Glutamatergic neuron (in vitro differentiated cells): ENCODE data around the gene BEST1. TPM values are rescaled to one million over a fixed set of nuclear protein-coding genes. Genes with fewer than 3 reads are reported as not detected.

Experiments used
- DNase-seq: peaks from one replicate; pipeline ENCODE4 v3.0.0; 2022
- H3K27ac Mint-ChIP-seq: one replicate; pipeline ENCODE4 v1.8.0; 2020; ENCODE audit warnings: mild to moderate bottlenecking, mixed read lengths, inconsistent platforms; ENCODE audit not compliant: unreplicated experiment
- H3K27me3 Mint-ChIP-seq: one replicate; pipeline ENCODE4 v1.8.0; 2020; ENCODE audit warnings: mild to moderate bottlenecking, moderate library complexity, mixed read lengths, inconsistent platforms; ENCODE audit not compliant: unreplicated experiment
- H3K36me3 Mint-ChIP-seq: one replicate; pipeline ENCODE4 v1.8.0; 2020; ENCODE audit warnings: mild to moderate bottlenecking, mixed read lengths, inconsistent platforms; ENCODE audit not compliant: unreplicated experiment
- H3K4me1 Mint-ChIP-seq: one replicate; pipeline ENCODE4 v1.8.0; 2020; ENCODE audit warnings: mild to moderate bottlenecking, low read depth, mixed read lengths, inconsistent platforms; ENCODE audit not compliant: unreplicated experiment
- H3K4me3 Mint-ChIP-seq: one replicate; pipeline ENCODE4 v1.8.0; 2020; ENCODE audit warnings: mild to moderate bottlenecking, mixed read lengths, inconsistent platforms; ENCODE audit not compliant: unreplicated experiment
- H3K9me3 Mint-ChIP-seq: one replicate; pipeline ENCODE4 v1.8.0; 2020; ENCODE audit warnings: mild to moderate bottlenecking, moderate library complexity, mixed read lengths, inconsistent platforms; ENCODE audit not compliant: unreplicated experiment
- total RNA-seq: library from RNA; stranded (reverse); fragmentation: NEBNext Ultra II Directional; extraction: Animal tissue kit (Norgen Biotek cat#: 25700); gene quantifications from one replicate; pipeline ENCODE4 v1.2.1, GENCODE V29; 2021; ENCODE audit not compliant: unreplicated experiment
- TF ChIP-seq, protein P1 (sequence below): fragments of 200-600 bp; sonication (generic); IDR thresholded peaks from one replicate; pipeline ENCODE4 v1.5.0; 2021; ENCODE audit not compliant: partially characterized antibody, unreplicated experiment

The BEST1 gene
- total RNA-seq, 1 donor from 2014 or later = 4.6 TPM

DNA sequence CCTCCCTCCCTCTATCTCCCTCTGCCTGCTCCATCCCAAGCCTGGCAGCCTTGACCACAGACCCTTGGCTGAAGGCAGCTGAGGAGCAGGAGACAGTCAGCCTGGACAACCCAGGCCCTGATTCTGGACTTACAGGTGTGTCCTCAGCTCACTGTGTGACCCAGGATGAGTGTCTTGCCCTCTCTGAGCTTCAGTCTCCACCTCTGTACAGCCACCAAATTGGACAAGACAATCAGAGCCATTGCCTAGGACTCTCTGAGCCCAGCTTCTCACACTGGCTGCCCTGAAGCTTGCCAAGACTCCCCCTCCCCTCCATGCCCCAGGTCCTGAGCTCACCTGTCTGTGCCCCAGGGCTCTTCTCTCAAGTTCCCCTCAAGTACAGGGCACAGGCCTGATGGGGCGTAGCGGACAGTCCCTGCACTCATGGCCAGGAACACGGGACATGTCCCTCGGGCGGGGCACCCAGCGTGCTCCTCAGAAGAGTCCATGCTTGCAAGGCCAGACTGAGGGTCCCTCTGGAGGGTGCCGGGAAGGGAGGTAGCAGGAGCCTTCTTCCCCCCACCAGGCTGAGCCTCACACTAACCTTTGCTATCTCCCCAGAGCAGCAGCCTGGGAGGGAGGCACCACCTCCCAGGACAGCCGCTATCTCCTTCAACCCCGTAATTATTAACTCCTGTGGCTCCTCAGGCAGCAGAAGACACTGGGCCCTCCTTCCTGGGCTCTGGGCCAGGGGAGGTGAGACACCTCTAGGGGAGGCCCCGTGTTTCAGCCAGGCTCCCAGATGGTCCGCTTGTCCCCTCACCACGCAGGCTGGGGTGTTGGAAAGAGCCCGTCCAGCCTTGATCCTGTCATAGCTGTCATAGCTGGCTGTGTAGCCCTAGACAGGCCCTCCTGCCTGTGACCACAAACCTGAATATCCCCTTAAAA is 30.2 kb upstream of the BEST1 start:
- peaks cover 7% of the 10 kb centered on the region for H3K9me3 Mint-ChIP-seq
- no peaks in the 10 kb centered on the region for H3K4me1 Mint-ChIP-seq
- TF ChIP-seq, protein P1, sequence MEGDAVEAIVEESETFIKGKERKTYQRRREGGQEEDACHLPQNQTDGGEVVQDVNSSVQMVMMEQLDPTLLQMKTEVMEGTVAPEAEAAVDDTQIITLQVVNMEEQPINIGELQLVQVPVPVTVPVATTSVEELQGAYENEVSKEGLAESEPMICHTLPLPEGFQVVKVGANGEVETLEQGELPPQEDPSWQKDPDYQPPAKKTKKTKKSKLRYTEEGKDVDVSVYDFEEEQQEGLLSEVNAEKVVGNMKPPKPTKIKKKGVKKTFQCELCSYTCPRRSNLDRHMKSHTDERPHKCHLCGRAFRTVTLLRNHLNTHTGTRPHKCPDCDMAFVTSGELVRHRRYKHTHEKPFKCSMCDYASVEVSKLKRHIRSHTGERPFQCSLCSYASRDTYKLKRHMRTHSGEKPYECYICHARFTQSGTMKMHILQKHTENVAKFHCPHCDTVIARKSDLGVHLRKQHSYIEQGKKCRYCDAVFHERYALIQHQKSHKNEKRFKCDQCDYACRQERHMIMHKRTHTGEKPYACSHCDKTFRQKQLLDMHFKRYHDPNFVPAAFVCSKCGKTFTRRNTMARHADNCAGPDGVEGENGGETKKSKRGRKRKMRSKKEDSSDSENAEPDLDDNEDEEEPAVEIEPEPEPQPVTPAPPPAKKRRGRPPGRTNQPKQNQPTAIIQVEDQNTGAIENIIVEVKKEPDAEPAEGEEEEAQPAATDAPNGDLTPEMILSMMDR = no peak
- H3K36me3 Mint-ChIP-seq = no peaks in the 10 kb centered on the region
- no peak overlapping the region for H3K27ac Mint-ChIP-seq
- H3K27me3 Mint-ChIP-seq = peaks cover 13% of the 10 kb centered on the region
- DNase-seq = peak; percentile 13
- no peak overlapping the region for H3K4me3 Mint-ChIP-seq

DNA sequence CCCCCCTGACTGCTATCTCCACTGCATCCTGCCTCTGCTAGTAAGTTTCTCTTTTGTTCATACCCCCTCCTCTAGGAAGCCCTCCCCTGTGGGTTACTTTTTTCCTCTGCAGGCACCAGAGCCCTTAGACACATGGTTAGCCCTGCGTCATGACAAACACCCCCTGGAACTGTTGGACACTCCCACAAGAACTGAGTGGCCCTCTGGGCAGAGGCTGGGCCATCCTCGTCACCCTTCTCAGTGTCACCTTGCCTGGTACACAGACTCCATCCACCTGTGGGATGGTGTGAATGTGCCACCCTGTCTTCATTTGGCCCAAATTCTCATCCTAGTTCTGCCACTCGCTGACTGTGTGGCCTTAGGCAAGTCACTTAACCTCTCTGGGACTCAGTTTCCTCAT is 28.7 kb upstream of the BEST1 start:
- Mint-ChIP-seq H3K4me1 (no peaks in the 10 kb centered on the region), H3K9me3 (peaks cover 10% of the 10 kb centered on the region), H3K27me3 (peaks cover 6% of the 10 kb centered on the region), H3K36me3 (no peaks in the 10 kb centered on the region), H3K27ac (no peak overlapping the region), H3K4me3 (no peak overlapping the region)
- TF ChIP-seq, protein P1 = no peak
- no peak for DNase-seq

DNA sequence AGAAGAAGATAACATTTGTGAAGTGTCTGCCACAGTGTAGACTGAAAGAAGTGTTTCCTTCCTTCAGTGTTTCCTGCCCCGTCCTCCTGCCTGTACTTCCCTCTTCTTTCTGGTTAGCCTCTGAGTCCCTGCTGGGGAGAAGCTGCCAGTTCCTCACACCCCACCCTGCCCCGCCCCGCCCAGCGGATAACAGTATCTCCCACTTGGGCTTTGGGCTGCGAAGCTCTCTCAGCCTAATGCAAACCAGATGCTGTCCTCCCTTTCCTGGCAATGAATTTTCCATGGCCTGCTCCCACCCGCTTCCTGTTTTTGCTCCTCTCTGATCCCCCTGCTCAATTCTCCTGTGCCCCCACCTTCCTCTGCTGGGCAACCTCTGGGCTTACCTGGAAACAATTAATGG is 27.6 kb upstream of the BEST1 start:
- H3K4me3 Mint-ChIP-seq = no peak overlapping the region
- no peaks in the 10 kb centered on the region for H3K4me1 Mint-ChIP-seq
- H3K27ac Mint-ChIP-seq = no peak overlapping the region
- H3K9me3 Mint-ChIP-seq = peaks cover 10% of the 10 kb centered on the region
- TF ChIP-seq, protein P1 = no peak
- H3K36me3 Mint-ChIP-seq = no peaks in the 10 kb centered on the region
- peaks cover 5% of the 10 kb centered on the region for H3K27me3 Mint-ChIP-seq
- peak; percentile 16 for DNase-seq

DNA sequence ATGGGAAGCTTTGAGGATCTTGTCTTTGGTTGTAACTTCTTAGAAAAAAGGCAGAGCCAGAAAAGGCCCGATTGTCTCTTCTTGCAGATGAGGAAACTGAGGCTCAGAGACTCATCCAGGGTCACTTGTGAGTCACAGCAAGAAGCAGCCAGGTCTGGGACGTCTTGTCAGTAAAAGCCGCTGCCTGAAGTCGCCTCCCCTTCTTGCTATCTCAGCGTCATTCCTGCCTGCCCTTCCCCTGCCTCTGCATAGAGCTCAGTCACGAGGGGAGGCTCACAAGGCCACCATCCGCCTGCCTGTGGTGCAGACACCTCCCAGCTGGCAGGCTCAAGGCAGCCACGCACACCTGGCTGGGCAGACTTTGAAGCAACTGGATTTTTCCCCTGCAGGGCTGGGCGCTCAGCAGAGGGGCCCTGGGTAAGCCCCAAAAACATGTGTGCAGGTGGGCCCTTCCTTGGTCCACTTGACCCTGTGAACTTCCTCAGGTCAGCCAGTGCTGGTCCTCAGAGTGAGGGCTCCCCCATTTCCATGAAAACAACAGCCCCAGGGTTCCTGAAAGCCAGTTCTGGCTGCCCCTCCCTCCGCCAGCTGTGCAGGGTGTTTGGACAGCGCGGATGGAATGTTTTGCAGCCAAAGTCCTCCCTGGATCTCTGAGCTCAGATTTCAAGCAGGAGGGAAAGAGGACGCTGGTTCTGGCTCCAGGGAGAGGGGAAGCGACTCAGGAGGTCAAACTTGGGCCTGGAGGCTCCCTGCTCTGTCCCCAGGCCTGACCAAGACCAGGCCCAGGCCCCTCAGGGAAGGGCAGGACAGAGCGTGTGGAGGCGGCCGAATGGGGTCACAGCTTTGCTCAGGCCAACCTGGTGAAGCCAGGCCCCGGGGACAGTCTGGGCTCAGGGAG is 26.7 kb upstream of the BEST1 start:
- H3K4me3 Mint-ChIP-seq = no peak overlapping the region
- no peaks in the 10 kb centered on the region for H3K36me3 Mint-ChIP-seq
- H3K4me1 Mint-ChIP-seq = no peaks in the 10 kb centered on the region
- H3K27ac Mint-ChIP-seq = no peak overlapping the region
- peak; percentile 31 for DNase-seq
- TF ChIP-seq, protein P1 = no peak
- H3K27me3 Mint-ChIP-seq = peaks cover under 1% of the 10 kb centered on the region
- peaks cover 8% of the 10 kb centered on the region for H3K9me3 Mint-ChIP-seq
